G401 (cell line): Measurements from ENCODE around the gene HABP4. TPM values are rescaled to one million over a fixed set of nuclear protein-coding genes. Genes with fewer than 3 reads are reported as not detected.

Experiments
- DNase-seq: peaks from one replicate; pipeline ENCODE4 v3.0.0-alpha.2; 2015; ENCODE audit warnings: low spot score
- in situ Hi-C: cut with HindIII; loops from 2 replicates; pipeline ENCODE4 v1.10.0; 2016; ENCODE audit warnings: low sequenced_read_pairs, mixed read lengths
- total RNA-seq: library from RNA; depleted of rRNA; stranded (reverse); fragments of >200 nt; shearing (Covaris generic); gene quantifications from 2 replicates; pipeline ENCODE4 v1.2.3, GENCODE V29; 2014; rRNA removed

The HABP4 gene
- total RNA-seq, 1 experiment from 2014 or later: 78.9 TPM

GRCh38 chr9:96509026-96509425 is 59.1 kb downstream of the HABP4 start:
- in situ Hi-C loops: no loop called here
- DNase-seq: no peak

DNA sequence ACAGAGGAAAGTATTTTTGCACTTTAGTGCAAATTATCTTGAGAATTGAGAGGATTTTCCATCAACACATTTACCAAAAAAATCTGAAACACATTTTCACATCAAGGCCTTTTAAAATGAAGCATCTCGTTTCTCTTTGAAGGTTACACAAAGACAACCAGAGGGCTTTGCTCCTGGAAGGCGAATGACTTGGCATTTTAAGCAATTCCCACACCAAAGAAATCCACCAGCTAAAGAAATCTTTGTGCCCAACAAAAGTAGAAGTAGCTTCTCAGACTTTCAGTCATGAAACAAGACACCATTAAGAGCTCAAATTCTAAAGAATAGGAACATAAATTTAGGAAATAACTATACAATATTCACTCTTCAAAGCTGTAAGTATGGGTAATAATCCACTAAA is 59.9 kb downstream of the HABP4 start:
- in situ Hi-C loops: no loop called here
- DNase-seq: no peak

GRCh38 chr9:96510258-96510657 is 60.3 kb downstream of the HABP4 start:
- in situ Hi-C loops: no loop called here

DNA sequence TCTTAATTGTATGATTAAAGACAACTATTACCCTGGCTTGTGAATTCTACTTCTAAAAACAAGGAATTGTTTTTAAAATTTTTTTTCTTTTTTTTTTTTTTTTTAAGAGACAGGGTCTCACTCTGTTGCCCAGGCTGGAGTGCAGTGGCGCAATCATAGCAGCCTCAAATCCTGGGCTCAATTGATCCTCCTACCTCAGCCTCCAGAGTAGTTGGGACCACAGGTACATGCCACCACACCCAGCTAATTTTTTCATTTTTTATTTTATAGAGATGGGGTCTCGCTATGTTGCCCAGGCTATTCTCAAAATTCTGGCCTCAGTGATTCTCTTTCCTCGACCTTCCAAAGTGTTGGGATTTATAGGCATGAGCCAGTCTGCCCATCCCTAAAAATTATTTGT is 62.3 kb downstream of the HABP4 start:
- no peak for DNase-seq
- in situ Hi-C loops: no loop called here

More at GRCh38 chr9:96510258-96510657, 60.3 kb downstream of the HABP4 start:
- DNase-seq: no peak

GRCh38 chr9:96513622-96514021 is 63.7 kb downstream of the HABP4 start:
- DNase-seq: no peak
- in situ Hi-C loops: no loop called here

- in situ Hi-C loops: no loop called here
- DNase-seq: no peak
Observed at GRCh38 chr9:96514108-96514799, 64.3 kb downstream of the HABP4 start.

- in situ Hi-C loops: no loop called here
- DNase-seq: no peak
Observed at GRCh38 chr9:96514800-96515158, 64.8 kb downstream of the HABP4 start.

DNA sequence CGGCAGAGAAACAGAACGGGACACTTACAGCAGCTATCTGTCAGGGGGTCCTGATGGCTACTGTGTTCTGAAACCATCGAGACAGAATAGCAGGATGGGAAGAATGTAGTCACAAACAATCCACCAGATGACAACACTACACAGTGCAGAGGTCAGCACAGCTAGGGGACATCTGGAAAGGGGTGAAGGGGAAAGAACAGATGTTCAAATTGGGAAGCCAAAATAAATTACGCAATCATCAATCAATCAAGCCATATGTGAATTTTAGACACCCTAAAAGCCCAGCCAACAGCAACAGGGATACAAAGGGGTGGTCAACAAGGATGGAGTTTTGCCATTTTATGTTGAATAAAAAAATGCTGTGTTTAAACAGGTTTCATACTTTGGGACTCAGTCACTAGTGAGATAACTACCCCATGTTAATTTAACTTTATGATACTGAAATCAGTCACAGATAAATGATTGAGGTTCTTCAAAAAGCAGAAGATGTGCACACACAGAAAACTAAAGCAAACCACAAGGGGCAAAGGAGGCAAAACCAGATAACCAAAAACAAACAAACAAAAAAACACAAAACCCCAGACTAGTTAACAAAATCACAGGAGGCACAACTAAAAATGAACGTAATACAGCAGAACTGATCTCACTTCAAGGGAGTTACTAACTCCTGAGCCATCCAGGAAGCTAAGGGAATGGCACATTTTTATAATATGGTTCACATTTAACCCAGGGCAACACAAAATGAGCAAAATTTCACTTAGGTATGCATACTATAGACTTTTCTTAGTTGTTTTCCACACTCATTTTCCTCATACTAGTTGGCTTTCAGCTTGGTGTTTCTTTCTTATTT is 65.9 kb downstream of the HABP4 start:
- in situ Hi-C loops: no loop called here
- no peak for DNase-seq

DNA sequence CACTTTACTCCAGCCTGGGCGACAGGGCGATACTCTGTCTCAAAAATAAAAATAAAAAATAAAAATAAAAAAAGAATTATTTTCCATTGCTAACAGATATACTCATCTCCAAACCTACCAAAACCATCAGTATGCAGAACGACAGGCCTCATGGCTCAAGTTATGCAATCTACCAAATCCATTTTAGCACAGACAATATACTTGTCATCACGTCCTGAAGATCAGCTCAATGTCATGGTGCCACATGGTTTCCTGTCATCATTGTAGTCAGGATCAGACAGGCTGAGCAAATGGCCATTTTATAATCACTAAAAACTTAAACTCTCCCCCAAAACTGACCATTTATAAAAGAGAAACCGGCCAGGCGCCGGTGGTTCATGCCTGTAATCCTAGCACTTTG is 69.1 kb downstream of the HABP4 start:
- DNase-seq: no peak
- in situ Hi-C loops: no loop called here

GRCh38 chr9:96519787-96520186 is 69.8 kb downstream of the HABP4 start:
- DNase-seq: no peak
- in situ Hi-C loops: no loop called here

- no peak for DNase-seq
- in situ Hi-C loops: no loop called here
Observed at GRCh38 chr9:96522366-96522765, 72.4 kb downstream of the HABP4 start.

DNA sequence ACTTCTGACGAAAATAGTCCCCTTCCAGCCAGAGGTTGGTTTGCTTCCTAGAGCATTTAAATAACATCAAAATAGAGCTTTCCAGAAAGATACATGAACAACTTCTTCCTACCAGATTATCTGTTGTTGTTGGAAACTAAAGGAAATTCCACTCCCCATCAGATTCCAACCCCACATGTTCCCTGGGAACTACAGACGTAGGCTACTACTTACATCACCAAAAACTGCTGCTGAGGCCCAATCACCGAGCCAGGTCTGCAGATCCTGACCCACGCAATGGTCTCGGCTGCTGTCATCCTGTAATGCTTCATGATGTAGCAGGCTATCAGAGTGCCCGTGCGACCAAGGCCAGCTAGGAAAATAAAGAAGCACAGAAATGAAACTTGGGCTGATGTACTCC is 73.4 kb downstream of the HABP4 start:
- in situ Hi-C loops: no loop called here
- DNase-seq: no peak

DNA sequence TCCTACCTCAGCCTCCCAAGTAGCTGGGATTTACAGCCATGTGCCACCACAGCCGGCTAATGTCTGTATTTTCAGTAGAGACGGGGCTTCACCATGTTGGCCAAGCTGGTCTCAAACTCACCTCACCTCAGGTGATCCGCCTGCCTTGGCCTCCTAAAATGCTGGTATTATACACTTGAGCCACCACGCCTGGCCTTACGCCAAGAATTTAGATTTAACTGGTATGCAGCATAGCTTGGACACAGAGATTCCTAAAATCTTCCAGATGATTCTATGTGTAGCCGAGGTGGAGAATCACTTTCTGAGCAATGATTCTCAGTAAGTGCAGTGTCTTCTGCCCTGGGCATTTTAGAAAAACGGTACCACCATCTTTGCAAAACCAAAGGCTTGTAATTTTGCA is 74.1 kb downstream of the HABP4 start:
- no peak for DNase-seq
- in situ Hi-C loops: no loop called here

GRCh38 chr9:96524764-96525163 is 74.8 kb downstream of the HABP4 start:
- DNase-seq: no peak
- in situ Hi-C loops: no loop called here

- in situ Hi-C loops: no loop called here
- no peak for DNase-seq
Observed at GRCh38 chr9:96532173-96532572, 82.2 kb downstream of the HABP4 start.

- no peak for DNase-seq
- in situ Hi-C loops: no loop called here
Observed at GRCh38 chr9:96540106-96540505, 90.1 kb downstream of the HABP4 start.

Other genes with a start within 250 kb of the HABP4 start
- not detected in 2 replicates for gene HSD17B3, start 148.0 kb upstream of the HABP4 start, total RNA-seq
- 23.3 and 25.7 TPM in 2 replicates for gene SLC35D2, start 66.5 kb upstream of the HABP4 start, total RNA-seq
- gene ZNF367, start 31.8 kb upstream of the HABP4 start, total RNA-seq: 8.6 and 10.7 TPM in 2 replicates
- 20.1 and 23.5 TPM in 2 replicates for gene CDC14B, start 169.7 kb downstream of the HABP4 start, total RNA-seq
- 13.7 and 18.7 TPM in 2 replicates for gene PRXL2C, start 205.1 kb downstream of the HABP4 start, total RNA-seq